ENCODE results near the gene ATAD3A.
"Not testable (repeated sequence)": the region's sequence is repeated elsewhere in the genome, so short reads cannot be mapped to it uniquely, and the experiment has no call there.

Gene ATAD3A

DNA sequence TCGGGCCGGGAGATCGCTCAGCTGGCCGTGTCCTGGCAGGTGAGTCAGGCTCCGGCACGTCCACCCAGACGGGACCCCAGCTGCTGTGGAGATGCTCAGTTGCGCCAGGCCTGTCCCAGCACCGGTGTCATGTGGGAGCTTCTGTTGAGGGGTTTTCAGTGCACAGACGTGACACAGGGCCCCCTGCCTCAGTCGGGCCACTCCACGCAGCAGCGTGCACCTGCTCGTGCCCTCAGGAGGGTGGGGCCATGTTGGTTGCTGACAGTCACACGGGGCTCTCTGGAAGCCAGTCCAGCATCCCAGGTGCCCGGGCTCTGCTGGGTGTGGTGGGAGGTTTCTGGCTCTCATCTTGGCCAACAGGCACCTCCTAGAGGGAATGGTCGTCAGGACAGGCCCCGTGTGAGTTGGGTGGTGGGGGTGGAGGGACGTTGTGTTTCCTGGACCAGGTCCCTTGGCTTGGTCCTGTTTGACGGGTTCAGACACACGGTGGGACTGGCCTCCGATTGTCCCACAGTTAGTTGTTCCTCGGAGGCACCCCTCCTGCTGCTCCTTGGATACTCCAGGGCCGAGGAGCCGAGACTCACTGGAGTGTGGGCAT is 21.2 kb upstream of the ATAD3A start:
- DNase-seq, result no peak

GRCh38 chr1:1491601-1492000 is 20.4 kb upstream of the ATAD3A start:
- no peak for DNase-seq

DNA sequence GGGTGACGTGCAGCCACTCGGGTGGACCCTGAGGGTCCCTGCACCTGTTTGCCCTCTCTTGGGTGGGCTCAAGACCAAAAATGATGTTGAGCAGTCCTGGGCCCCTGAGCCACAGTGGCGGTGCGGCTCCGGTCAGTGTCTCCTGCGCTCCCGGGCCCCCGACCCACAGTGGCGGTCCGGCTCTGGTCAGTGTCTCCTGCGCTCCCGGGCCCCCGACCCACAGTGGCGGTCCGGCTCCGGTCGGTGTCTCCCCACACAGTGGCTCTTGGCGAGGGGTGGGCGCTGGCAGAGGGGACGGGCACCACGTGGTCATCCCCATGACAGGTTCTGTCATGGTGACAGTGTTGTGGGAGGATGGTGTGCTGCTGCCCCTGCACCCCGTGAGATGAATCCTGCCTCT is 17.7 kb upstream of the ATAD3A start:
- not testable (repeated sequence) for DNase-seq

- not testable (repeated sequence) for DNase-seq
Observed at GRCh38 chr1:1495461-1495975, 16.4 kb upstream of the ATAD3A start.

DNA sequence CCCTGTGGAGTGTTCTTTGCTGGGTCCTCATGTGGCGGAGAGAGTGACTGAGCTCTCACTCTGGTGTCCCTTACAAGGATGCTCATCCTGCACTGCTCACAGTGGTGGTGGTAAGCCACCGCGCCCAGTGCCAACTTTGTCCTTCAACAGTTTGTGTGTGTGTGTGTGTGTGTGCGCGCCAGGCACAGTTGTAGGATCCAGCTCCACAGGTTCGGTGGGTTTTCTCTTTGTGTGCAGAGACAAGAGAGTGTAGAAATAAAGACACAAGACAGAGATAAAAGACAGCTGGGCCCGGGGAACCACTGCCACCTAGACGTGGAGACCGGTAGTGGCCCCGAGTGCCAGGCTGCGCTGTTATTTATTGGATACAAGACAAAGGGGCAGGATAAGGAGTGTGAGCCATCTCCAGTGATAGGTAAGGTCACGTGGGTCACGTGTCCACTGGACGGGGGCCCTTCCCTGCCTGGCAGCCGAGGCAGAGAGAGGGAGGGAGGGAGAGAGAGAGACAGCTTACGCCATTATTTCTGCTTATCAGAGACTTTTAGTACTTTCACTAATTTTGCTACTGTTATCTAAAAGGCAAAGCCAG is 7.1 kb upstream of the ATAD3A start:
- DNase-seq, result peak; percentile 80

- peak; percentile 52 for DNase-seq
Observed at GRCh38 chr1:1505366-1505798, 6.6 kb upstream of the ATAD3A start.

DNA sequence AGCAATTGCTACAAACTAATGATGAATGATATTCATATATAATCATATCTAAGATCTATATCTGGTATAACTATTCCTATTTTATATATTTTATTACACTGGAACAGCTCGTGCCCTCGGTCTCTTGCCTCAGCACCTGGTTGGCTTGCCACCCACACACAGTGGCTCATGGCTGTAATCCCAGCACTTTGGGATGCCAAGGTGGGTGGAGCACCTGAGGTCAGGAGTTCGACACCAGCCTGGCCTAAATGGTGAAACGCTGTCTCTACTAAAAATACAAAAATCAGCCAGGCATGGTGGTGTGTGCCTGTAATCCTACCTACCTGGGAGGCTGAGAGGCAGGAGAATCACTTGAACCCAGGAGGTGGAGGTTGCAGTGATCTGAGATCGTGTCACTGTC is 6.2 kb upstream of the ATAD3A start:
- not testable (repeated sequence) for DNase-seq

- DNase-seq, result no peak
Observed at GRCh38 chr1:1507305-1507704, 4.7 kb upstream of the ATAD3A start.

GRCh38 chr1:1508775-1509464 is 3.0 kb upstream of the ATAD3A start:
- DNase-seq, result not testable (repeated sequence)

- not testable (repeated sequence) for DNase-seq
Observed at GRCh38 chr1:1509465-1509850, 2.5 kb upstream of the ATAD3A start.

- DNase-seq, result no peak
Observed at GRCh38 chr1:1510912-1511532, 940 bp upstream of the ATAD3A start.

GRCh38 chr1:1512425-1512824 is 463 bp downstream of the ATAD3A start:
- DNase-seq, result not testable (repeated sequence)

DNA sequence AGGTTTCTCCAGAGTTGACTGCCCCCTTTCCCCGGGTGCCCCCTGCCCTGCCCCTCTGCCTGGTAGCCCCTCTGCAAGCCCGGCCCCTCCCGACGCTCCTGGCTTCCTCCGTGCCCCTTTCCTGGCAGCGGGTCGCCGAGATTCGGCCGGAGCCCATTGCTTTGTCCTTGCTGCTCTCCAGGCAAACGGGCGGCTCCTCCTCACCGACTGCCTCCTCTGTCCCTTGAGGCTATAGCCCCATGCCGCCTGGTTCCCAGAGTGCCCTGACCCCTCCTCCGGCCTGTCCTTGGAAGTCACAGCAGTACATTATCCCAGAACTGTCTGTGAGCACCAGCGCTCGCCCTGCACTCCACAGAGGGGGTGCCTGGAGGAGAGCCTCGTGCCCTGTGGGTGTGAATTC is 1.7 kb downstream of the ATAD3A start:
- DNase-seq, result not testable (repeated sequence)

DNA sequence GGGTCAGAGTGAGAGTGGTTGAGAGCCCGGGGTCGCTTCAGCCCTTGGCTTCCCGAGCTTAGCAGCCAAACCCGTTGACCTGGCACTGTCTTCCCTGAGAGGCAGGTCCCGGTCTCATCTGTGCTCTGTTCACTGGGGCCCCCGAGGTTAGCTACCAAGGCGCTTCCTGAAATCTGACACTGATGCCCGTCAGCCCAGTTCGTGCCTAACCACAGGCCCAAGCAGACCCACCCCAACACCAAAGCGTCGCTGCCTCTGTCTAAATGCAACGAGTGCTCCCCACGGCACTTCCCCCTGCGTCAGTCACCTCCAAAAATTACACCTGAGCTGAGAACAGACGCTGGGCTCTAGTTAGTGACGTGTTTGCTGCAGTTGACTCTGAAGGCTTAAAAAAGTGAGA is 2.4 kb downstream of the ATAD3A start:
- not testable (repeated sequence) for DNase-seq

DNA sequence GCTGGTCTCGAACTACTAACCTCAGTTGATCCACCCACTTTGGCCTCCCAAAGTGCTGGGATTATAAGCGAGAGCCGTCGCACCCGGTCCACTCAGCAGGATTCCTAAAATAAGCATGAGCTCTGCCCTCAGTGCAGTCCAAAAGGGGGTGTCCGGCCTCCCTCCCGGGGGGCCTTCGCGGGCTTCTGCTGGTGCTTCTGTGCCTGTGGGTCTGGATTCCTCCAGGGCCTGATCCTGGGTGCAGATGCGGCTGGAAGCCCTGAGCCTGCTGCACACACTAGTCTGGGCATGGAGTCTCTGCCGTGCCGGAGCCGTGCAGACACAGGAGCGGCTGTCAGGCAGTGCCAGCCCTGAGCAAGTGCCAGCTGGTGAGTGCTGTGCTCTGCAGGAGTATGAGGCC is 5.0 kb downstream of the ATAD3A start:
- not testable (repeated sequence) for DNase-seq

DNA sequence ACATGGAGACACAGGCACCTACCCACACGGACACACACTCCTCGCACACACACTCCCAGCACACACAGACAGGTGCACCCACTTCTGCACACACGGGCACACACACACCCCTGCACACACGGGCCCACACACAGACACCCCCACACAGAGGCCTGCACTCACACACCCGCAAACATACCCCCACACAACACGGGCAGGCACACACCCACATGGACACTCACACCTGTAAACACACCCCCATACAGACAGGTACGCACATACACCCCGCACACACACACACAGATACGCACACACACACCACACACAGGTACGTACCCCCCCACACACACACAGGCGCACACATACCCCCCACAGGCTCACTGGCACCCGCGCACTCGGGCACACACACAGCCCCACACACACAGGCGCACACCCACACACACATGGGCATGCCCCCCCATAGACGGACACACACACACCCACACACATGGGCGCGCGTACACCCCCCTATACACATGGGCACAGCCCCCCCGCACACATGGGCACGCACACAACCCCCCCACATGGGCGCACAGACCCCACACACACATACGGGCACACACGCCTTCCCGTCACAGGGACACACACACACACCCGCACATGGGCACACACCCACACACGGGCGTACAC is 6.1 kb downstream of the ATAD3A start:
- DNase-seq, result no peak

GRCh38 chr1:1518621-1519007 is 6.7 kb downstream of the ATAD3A start:
- DNase-seq, result not testable (repeated sequence)

DNA sequence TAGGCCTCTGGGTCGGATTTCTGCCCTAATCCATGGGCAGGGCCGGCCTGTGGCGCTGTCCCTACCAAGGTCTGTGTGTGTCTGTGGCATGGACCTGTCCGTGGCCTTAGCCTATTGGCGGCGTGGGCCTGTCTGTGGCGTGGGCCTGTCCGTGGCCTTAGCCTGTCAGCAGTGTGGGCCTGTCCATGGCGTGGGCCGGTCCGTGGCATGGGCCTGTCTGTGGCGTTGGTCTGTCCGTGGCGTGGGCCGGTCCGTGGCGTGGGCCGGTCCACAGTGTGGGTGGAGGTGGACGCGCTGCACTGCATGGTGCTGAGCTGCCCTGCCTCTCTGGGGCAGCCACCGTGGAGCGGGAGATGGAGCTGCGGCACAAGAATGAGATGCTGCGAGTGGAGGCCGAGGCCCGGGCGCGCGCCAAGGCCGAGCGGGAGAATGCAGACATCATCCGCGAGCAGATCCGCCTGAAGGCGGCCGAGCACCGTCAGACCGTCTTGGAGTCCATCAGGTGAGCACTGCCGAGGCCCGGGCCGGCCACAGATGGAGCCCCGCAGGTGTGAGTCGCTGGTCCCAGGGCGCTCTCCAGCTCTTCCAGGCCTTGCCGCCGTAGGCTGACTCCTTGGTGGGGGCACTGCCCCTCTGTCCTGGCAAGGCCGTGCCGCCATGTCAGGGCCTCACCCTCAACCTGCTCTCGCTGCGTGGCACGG is 8.0 kb downstream of the ATAD3A start:
- DNase-seq, result not testable (repeated sequence)

DNA sequence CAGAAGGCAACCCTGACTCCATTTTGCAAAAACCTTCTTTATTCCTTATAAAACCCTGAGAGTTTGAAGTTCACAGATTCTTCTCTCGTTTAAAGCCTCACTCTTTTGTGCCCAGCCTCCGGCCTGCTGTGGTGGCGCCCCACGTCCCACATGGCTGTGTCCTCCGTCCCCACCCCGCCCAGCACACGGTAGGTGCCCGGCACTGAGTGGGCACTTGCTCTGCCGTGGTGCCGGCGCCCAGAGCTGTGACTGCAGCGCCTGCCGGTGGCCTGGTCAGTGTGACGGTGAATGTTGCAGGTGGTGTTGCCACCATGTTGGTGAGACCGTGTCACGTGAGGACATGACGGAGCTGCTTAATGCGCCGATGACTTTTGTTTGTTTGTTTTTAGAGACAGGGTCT is 9.4 kb downstream of the ATAD3A start:
- DNase-seq, result no peak

DNA sequence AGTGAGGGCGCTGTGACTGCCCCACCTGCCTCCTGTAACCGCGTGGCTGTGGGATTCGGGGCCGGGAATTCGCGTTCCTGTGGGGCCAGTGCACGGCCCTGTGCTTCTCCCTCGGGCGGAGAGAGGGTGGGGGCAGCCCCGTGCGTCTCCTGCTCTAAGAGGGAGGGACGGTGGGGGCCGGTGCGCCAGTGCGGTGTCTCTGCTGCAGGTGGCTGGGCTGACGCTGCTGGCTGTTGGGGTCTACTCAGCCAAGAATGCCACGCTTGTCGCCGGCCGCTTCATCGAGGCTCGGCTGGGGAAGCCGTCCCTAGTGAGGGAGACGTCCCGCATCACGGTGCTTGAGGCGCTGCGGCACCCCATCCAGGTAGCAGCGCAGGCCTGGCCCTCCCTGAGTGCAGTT is 10.6 kb downstream of the ATAD3A start:
- not testable (repeated sequence) for DNase-seq

DNA sequence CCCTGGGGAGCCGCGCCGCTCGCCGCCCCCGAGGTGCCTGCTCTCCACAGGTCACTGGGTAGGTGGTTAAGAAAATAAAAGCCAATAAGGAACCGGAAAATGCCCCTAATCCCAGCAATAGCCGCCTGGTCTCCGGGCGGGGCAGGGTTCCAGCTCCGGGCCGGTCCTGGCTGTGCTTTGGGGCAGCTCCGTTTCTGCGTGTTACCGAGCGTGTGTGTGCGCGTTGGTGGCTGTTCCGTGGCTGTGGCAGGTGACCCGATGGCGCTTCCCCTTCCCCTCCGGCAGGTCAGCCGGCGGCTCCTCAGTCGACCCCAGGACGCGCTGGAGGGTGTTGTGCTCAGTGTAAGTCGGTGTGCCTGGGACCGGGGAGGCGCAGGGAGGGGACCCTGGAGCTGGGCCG is 11.3 kb downstream of the ATAD3A start:
- DNase-seq, result not testable (repeated sequence)

- not testable (repeated sequence) for DNase-seq
Observed at GRCh38 chr1:1523651-1524050, 11.7 kb downstream of the ATAD3A start.
